NCI-H526 treated with DMSO at 0.1 percent for 48 hours (cell line): ENCODE results near the gene DUOX1.
"Not testable (repeated sequence)": the region's sequence is repeated elsewhere in the genome, so short reads cannot be mapped to it uniquely, and the experiment has no call there.

Experiments
- DNase-seq: peaks from one replicate; lab custom pipeline; 2025; lab: John Stamatoyannopoulos, UW

The DUOX1 gene

GRCh38 chr15:45129651-45130129, at the start of gene DUOX1, which contains the start of gene DUOXA1:
DUOX1 (plus strand) TSS chr15:45129994; CDS start chr15:45131967, 1,973 bp downstream.
DUOXA1 (minus strand) TSS chr15:45129879; CDS start chr15:45123014, 6,865 bp downstream.
- no peak for DNase-seq

GRCh38 chr15:45080593-45080992, 49.2 kb upstream of the DUOX1 start:
- not testable (repeated sequence) for DNase-seq

GRCh38 chr15:45082412-45082811, 47.4 kb upstream of the DUOX1 start:
- DNase-seq: not testable (repeated sequence)

- no peak for DNase-seq
These were observed 46.6 kb upstream of the DUOX1 start for GRCh38 chr15:45083223-45083622.

GRCh38 chr15:45084163-45084562, 45.6 kb upstream of the DUOX1 start:
- DNase-seq: no peak

- DNase-seq: no peak
These were observed 42.3 kb upstream of the DUOX1 start for GRCh38 chr15:45087513-45087912.

- DNase-seq: no peak
These were observed 40.7 kb upstream of the DUOX1 start for GRCh38 chr15:45088801-45089711.

- no peak for DNase-seq
These were observed 40.0 kb upstream of the DUOX1 start for GRCh38 chr15:45089712-45090373.

- no peak for DNase-seq
These were observed 38.6 kb upstream of the DUOX1 start for GRCh38 chr15:45091161-45091560.

- DNase-seq: no peak
These were observed 38.2 kb upstream of the DUOX1 start for GRCh38 chr15:45091576-45091975.

GRCh38 chr15:45093013-45093412, 36.8 kb upstream of the DUOX1 start:
- no peak for DNase-seq

GRCh38 chr15:45093622-45094357, 36.0 kb upstream of the DUOX1 start:
- no peak for DNase-seq

GRCh38 chr15:45094358-45094730, 35.5 kb upstream of the DUOX1 start:
- DNase-seq: no peak

- DNase-seq: no peak
These were observed 34.1 kb upstream of the DUOX1 start for GRCh38 chr15:45095661-45096060.

GRCh38 chr15:45097466-45097865, 32.3 kb upstream of the DUOX1 start:
- DNase-seq: no peak

GRCh38 chr15:45099549-45100165, 30.1 kb upstream of the DUOX1 start:
- no peak for DNase-seq

- no peak for DNase-seq
These were observed 28.7 kb upstream of the DUOX1 start for GRCh38 chr15:45100884-45101625.

- no peak for DNase-seq
These were observed 28.0 kb upstream of the DUOX1 start for GRCh38 chr15:45101749-45102148.

- DNase-seq: no peak
These were observed 27.6 kb upstream of the DUOX1 start for GRCh38 chr15:45102226-45102625.

- not testable (repeated sequence) for DNase-seq
These were observed 25.6 kb upstream of the DUOX1 start for GRCh38 chr15:45104170-45104569.

- no peak for DNase-seq
These were observed 24.2 kb upstream of the DUOX1 start for GRCh38 chr15:45105586-45105985.
